Left lung (tissue), 10 donors: ENCODE results near the gene CAD. TPM values are rescaled to one million over a fixed set of nuclear protein-coding genes. Genes with fewer than 3 reads are reported as not detected.

Source experiments
- ATAC-seq: fragments of 200-7000 bp; cut with Tn5 transposase; one replicate; pipeline ENCODE4 v1.9.1; 2020; ENCODE audit warnings: moderate library complexity
- DNase-seq, 4 donors: peaks; one replicate each; pipeline ENCODE4 v3.0.0-alpha.2; 2013 to 2020
- H3K27ac ChIP-seq, 2 donors: fragments of 200-600 bp; sonication (generic) in 1 of 2; one replicate each; pipeline versions ENCODE4 v1.5.0 to v1.8.0; 2020 to 2021
- H3K27me3 ChIP-seq, 2 donors: fragments of 200-600 bp; sonication (generic) in 1 of 2; one replicate each; pipeline versions ENCODE4 v1.5.0 to v1.8.0; 2020 to 2021
- H3K36me3 ChIP-seq, 2 donors: fragments of 200-600 bp; sonication (generic) in 1 of 2; one replicate each; pipeline versions ENCODE4 v1.5.0 to v1.8.0; 2020 to 2021
- H3K4me1 ChIP-seq, 2 donors: fragments of 200-600 bp; one replicate each; pipeline ENCODE4 v1.8.0; 2021
- H3K4me3 ChIP-seq, 2 donors: fragments of 200-600 bp; sonication (generic) in 1 of 2; one replicate each; pipeline versions ENCODE4 v1.5.0 to v1.8.0; 2020 to 2021; ENCODE audit warnings: mild to moderate bottlenecking in 1 of 2
- H3K9me3 ChIP-seq, 2 donors: fragments of 200-600 bp; sonication (generic) in 1 of 2; one replicate each; pipeline versions ENCODE4 v1.5.0 to v1.8.0; 2020 to 2021
- intact Hi-C, 2 donors: fragments of 100-400 bp; cut with DNase I; formaldehyde crosslinking; loops; one replicate each; pipeline versions ENCODE4 v1.11.2 to v1.14.2; 2022
- polyA plus RNA-seq, 6 donors: library from polyadenylated mRNA; unstranded; fragments of 120-200 nt; gene quantifications; one replicate each; pipeline ENCODE4 v1.2.1, GENCODE V29; 2013; ENCODE audit not compliant: insufficient read length in 6 of 6
- total RNA-seq, 2 donors: library from RNA; stranded (reverse); fragmentation: NEBNext Ultra II Directional; extraction: Animal tissue kit (Norgen Biotek cat#: 25700); gene quantifications; one replicate each; pipeline ENCODE4 v1.2.1, GENCODE V29; 2021
- TF ChIP-seq, protein P1 (sequence below), 2 donors: fragments of 200-600 bp; sonication (generic) in 1 of 2; IDR thresholded peaks; one replicate each; pipeline versions ENCODE4 v1.5.0 to v1.8.0; 2021; ENCODE audit warnings: antibody characterized with exemption in 2 of 2
- donor health status: DM: no; HTN: yes; CAD: no.
- donor health status: DM: no; HTN: no; CAD: no.

CAD gene
- total and polyA plus RNA-seq, 8 donors, result 31.1 to 52.8 (median 44.9) TPM

DNA sequence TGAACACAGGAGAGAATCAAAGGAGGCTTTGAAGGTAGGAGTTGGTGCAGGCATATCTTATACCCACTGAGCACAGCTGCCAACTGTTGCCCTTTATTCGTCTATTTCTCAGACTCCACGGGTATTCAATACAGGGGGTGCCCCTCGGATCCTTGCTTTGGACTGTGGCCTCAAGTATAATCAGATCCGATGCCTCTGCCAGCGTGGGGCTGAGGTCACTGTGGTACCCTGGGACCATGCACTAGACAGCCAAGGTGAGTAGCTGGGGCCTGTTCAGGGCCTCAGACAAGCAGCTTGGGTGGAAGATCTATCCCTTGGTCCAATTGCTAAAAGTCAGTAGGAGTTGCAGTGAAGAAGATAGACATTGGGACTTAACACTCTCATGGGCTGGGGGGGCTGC lies 5.2 kb downstream of the CAD start:
- intact Hi-C loops, result no loop called here
- no peak for ATAC-seq
- no peak for DNase-seq
- H3K4me3 ChIP-seq, result no peak overlapping the region
- H3K4me1 ChIP-seq, result peaks cover 10 to 13% of the 10 kb centered on the region in 2 donors
- no peaks in the 10 kb centered on the region for H3K9me3 ChIP-seq
- no peaks in the 10 kb centered on the region for H3K27me3 ChIP-seq
- H3K27ac ChIP-seq, result no peak overlapping the region
- TF ChIP-seq, protein P1, sequence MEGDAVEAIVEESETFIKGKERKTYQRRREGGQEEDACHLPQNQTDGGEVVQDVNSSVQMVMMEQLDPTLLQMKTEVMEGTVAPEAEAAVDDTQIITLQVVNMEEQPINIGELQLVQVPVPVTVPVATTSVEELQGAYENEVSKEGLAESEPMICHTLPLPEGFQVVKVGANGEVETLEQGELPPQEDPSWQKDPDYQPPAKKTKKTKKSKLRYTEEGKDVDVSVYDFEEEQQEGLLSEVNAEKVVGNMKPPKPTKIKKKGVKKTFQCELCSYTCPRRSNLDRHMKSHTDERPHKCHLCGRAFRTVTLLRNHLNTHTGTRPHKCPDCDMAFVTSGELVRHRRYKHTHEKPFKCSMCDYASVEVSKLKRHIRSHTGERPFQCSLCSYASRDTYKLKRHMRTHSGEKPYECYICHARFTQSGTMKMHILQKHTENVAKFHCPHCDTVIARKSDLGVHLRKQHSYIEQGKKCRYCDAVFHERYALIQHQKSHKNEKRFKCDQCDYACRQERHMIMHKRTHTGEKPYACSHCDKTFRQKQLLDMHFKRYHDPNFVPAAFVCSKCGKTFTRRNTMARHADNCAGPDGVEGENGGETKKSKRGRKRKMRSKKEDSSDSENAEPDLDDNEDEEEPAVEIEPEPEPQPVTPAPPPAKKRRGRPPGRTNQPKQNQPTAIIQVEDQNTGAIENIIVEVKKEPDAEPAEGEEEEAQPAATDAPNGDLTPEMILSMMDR (IDR thresholded peaks at IDR 0.05), result no peak
- H3K36me3 ChIP-seq, result peaks cover 0 to 77% of the 10 kb centered on the region in 2 donors

DNA sequence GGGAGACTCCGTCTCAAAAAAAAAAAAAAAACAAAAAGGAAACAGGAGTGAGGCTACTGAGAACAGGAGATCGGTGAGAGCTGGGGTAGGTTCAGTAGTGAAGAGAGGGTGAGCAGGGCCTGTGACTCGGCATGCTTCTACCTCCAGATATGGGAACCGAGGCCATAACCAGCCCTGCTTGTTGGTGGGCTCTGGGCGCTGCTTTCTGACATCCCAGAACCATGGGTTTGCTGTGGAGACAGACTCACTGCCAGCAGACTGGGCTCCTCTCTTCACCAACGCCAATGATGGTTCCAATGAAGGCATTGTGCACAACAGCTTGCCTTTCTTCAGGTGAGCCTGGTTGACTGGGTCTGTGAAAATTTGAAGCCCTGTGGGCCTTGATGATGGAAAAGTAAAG lies 6.2 kb downstream of the CAD start:
- Histone ChIP-seq H3K4me3 (no peak overlapping the region), H3K36me3 (peaks cover 0 to 87% of the 10 kb centered on the region in 2 donors), H3K4me1 (peaks cover 2 to 3% of the 10 kb centered on the region in 2 donors), H3K9me3 (no peaks in the 10 kb centered on the region), H3K27ac (no peak overlapping the region), H3K27me3 (no peaks in the 10 kb centered on the region)
- intact Hi-C loops, result no loop called here
- TF ChIP-seq, protein P1 (IDR thresholded peaks at IDR 0.05), result no peak
- DNase-seq (no peak), ATAC-seq (no peak)

DNA sequence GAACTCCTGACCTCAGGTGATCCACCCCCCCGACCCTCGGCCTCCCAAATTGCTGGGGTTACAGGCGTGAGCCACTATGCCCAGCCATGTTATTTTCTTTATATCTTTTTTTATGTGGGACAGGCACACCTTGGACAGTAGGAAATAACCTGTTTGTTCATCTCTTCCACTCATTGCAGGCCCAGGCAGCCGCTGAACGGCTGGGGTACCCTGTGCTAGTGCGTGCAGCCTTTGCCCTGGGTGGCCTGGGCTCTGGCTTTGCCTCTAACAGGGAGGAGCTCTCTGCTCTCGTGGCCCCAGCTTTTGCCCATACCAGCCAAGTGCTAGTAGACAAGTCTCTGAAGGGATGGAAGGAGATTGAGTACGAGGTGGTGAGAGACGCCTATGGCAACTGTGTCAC lies 8.4 kb downstream of the CAD start:
- peaks cover 0 to 100% of the 10 kb centered on the region in 2 donors for H3K36me3 ChIP-seq
- no peaks in the 10 kb centered on the region for H3K4me1 ChIP-seq
- H3K4me3 ChIP-seq, result no peak overlapping the region
- no peaks in the 10 kb centered on the region for H3K9me3 ChIP-seq
- DNase-seq, result no peak
- H3K27ac ChIP-seq, result no peak overlapping the region
- ATAC-seq, result no peak
- intact Hi-C loops, result no loop called here
- H3K27me3 ChIP-seq, result no peaks in the 10 kb centered on the region
- TF ChIP-seq, protein P1 (IDR thresholded peaks at IDR 0.05), result no peak

DNA sequence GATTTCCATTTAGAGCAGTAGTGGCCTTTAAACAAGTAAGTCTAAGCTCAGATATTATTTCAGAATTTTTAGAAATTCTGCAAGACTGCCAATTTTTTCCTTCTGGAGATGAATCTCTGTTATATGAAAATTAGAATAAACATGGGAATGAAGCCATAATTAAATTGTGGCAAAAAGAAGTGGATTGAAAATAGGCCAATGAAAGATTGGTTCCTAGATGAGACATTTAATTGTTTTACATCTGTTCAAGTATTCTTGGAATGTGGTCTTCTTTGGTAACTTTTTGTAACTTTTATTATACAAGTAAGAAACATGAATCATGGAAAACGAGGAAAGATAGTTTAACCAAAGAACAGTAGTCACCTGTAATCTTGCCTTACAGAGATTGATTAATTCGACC lies 10.3 kb downstream of the CAD start:
- ATAC-seq (no peak), DNase-seq (no peak)
- Histone ChIP-seq H3K4me1 (no peaks in the 10 kb centered on the region), H3K27me3 (no peaks in the 10 kb centered on the region), H3K9me3 (no peaks in the 10 kb centered on the region), H3K36me3 (peaks cover 0 to 100% of the 10 kb centered on the region in 2 donors), H3K27ac (no peak overlapping the region), H3K4me3 (no peak overlapping the region)
- TF ChIP-seq, protein P1 (IDR thresholded peaks at IDR 0.05), result no peak
- intact Hi-C loops, result no loop called here

DNA sequence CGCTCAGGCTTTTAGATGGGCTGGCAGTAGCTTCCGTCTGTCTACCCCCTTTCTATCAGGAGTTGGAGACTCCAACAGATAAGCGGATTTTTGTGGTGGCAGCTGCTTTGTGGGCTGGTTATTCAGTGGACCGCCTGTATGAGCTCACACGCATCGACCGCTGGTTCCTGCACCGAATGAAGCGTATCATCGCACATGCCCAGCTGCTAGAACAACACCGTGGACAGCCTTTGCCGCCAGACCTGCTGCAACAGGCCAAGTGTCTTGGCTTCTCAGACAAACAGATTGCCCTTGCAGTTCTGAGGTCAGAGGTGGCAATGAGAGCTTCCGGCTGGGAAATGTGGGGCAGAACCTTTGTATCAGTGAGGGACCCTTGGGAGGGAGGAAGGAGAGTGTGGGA lies 14.8 kb downstream of the CAD start:
- ATAC-seq (no peak), DNase-seq (no peak)
- Histone ChIP-seq H3K27ac (no peak overlapping the region), H3K36me3 (peaks cover 0 to 100% of the 10 kb centered on the region in 2 donors), H3K27me3 (no peaks in the 10 kb centered on the region), H3K4me3 (no peak overlapping the region), H3K9me3 (no peaks in the 10 kb centered on the region), H3K4me1 (no peaks in the 10 kb centered on the region)
- TF ChIP-seq, protein P1 (IDR thresholded peaks at IDR 0.05), result no peak
- intact Hi-C loops, result no loop called here
